OCI-LY1 (cell line): ENCODE measurements around the gene SEMA5A.

Source experiments
- H2AFZ ChIP-seq: fragments of 200-600 bp; sonication (generic), shearing (Covaris generic); 2 replicates; pipeline ENCODE4 v1.6.0; 2014; ENCODE audit warnings: antibody characterized with exemption, mild to moderate bottlenecking, low read length
- H3F3A ChIP-seq: fragments of 200-600 bp; sonication (generic), shearing (Covaris generic); 2 replicates; pipeline ENCODE4 v1.6.0; 2014; ENCODE audit warnings: mild to moderate bottlenecking, antibody characterized with exemption, low read length, moderate library complexity; ENCODE audit not compliant: insufficient read depth
- H3K27ac ChIP-seq: fragments of 200-600 bp; sonication (generic); 2 replicates; pipeline ENCODE4 v1.5.1; 2014; ENCODE audit warnings: low read length, mixed run types, mild to moderate bottlenecking, low read depth; ENCODE audit not compliant: poor library complexity, severe bottlenecking
- H3K27me3 ChIP-seq: fragments of 200-600 bp; sonication (generic); 2 replicates; pipeline ENCODE4 v1.6.0; 2014; ENCODE audit warnings: antibody characterized with exemption, mild to moderate bottlenecking, low read length, moderate library complexity; ENCODE audit not compliant: insufficient read depth
- H3K36me3 ChIP-seq: fragments of 200-600 bp; sonication (generic); 2 replicates; pipeline ENCODE4 v1.6.1; 2014; ENCODE audit warnings: mild to moderate bottlenecking, antibody characterized with exemption, low read length, moderate library complexity, mixed read lengths; ENCODE audit not compliant: insufficient read depth
- H3K4me1 ChIP-seq: fragments of 200-600 bp; sonication (generic); 2 replicates; pipeline ENCODE4 v1.5.1; 2014; ENCODE audit warnings: mild to moderate bottlenecking, low read length, moderate library complexity; ENCODE audit not compliant: insufficient read depth, severe bottlenecking
- H3K4me2 ChIP-seq: fragments of 200-600 bp; sonication (generic), shearing (Covaris generic); 2 replicates; pipeline ENCODE4 v1.6.1; 2014; ENCODE audit warnings: low read length
- H3K4me3 ChIP-seq: fragments of 200-600 bp; sonication (generic); 2 replicates; pipeline ENCODE4 v1.5.1; 2014; ENCODE audit warnings: low read length, low read depth, mild to moderate bottlenecking, mixed read lengths; ENCODE audit not compliant: poor library complexity, severe bottlenecking
- H3K79me2 ChIP-seq: fragments of 200-600 bp; shearing (Covaris generic); 2 replicates; pipeline ENCODE4 v1.6.1; 2016; ENCODE audit warnings: mixed run types, low read length, mixed read lengths; ENCODE audit not compliant: insufficient read depth
- H3K9ac ChIP-seq: fragments of 200-600 bp; sonication (generic), shearing (Covaris generic); 2 replicates; pipeline ENCODE4 v1.6.1; 2014; ENCODE audit warnings: mild to moderate bottlenecking, low read length, mixed read lengths
- H3K9me2 ChIP-seq: fragments of 200-600 bp; sonication (generic), shearing (Covaris generic); 2 replicates; pipeline ENCODE4 v1.6.1; 2014; ENCODE audit warnings: low read depth, mild to moderate bottlenecking, low read length, mixed read lengths
- H3K9me3 ChIP-seq: fragments of 200-600 bp; shearing (Covaris generic); 2 replicates; pipeline ENCODE4 v1.6.1; 2014; ENCODE audit warnings: low read length, mixed read lengths
- H4K20me1 ChIP-seq: fragments of 200-600 bp; sonication (generic), shearing (Covaris generic); 2 replicates; pipeline ENCODE4 v1.6.0; 2016; ENCODE audit warnings: mild to moderate bottlenecking, low read length; ENCODE audit not compliant: insufficient read depth
- EZH2 ChIP-seq: fragments of 200-600 bp; sonication (generic), shearing (Covaris generic); IDR thresholded peaks from 2 replicates; pipeline ENCODE4 v1.8.0; 2017; ENCODE audit warnings: borderline replicate concordance, mixed run types, mild to moderate bottlenecking, antibody characterized with exemption, low read length, moderate library complexity, mixed read lengths
- TF ChIP-seq, protein P1 (sequence below): fragments of 200-600 bp; sonication (generic), shearing (Covaris generic); IDR thresholded peaks from 2 replicates; pipeline ENCODE4 v1.5.1; 2017; ENCODE audit warnings: mild to moderate bottlenecking, antibody characterized with exemption, low read length, moderate library complexity, mixed read lengths

SEMA5A gene

DNA sequence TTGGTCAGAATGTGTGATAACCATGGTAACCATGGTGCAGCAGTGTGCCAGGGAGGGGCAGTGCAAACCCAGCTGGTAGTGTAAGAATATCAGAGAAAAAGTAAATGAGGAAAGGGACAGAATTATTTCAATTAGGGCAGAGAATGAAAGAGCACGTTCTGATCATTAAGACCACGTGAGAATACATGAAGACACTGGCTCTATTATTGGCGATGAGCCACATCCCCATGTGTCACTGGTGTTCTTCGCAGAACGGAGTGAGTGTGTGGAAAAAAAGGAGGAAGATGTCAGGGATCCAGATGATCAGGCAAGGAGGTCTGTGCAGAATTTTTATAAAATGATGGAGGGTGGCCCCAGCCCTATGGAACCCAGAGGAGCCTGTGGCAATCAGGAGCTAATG is 315.5 kb downstream of the SEMA5A start:
- no peak overlapping the region for H3K4me2 ChIP-seq
- no peaks in the 10 kb centered on the region for H3K9me2 ChIP-seq
- no peak overlapping the region for H3K27ac ChIP-seq
- H3K4me3 ChIP-seq: no peak overlapping the region
- H3K9me3 ChIP-seq: no peaks in the 10 kb centered on the region
- no peaks in the 10 kb centered on the region for H3K36me3 ChIP-seq
- H2AFZ ChIP-seq: no peak overlapping the region
- no peak overlapping the region for H3K9ac ChIP-seq
- H3F3A ChIP-seq: no peaks in the 10 kb centered on the region
- H3K27me3 ChIP-seq: no peaks in the 10 kb centered on the region
- no peaks in the 10 kb centered on the region for H3K79me2 ChIP-seq
- TF ChIP-seq, protein P1, sequence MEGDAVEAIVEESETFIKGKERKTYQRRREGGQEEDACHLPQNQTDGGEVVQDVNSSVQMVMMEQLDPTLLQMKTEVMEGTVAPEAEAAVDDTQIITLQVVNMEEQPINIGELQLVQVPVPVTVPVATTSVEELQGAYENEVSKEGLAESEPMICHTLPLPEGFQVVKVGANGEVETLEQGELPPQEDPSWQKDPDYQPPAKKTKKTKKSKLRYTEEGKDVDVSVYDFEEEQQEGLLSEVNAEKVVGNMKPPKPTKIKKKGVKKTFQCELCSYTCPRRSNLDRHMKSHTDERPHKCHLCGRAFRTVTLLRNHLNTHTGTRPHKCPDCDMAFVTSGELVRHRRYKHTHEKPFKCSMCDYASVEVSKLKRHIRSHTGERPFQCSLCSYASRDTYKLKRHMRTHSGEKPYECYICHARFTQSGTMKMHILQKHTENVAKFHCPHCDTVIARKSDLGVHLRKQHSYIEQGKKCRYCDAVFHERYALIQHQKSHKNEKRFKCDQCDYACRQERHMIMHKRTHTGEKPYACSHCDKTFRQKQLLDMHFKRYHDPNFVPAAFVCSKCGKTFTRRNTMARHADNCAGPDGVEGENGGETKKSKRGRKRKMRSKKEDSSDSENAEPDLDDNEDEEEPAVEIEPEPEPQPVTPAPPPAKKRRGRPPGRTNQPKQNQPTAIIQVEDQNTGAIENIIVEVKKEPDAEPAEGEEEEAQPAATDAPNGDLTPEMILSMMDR: no peak
- TF ChIP-seq EZH2: no peak
- H3K4me1 ChIP-seq: no peaks in the 10 kb centered on the region
- H4K20me1 ChIP-seq: no peaks in the 10 kb centered on the region

DNA sequence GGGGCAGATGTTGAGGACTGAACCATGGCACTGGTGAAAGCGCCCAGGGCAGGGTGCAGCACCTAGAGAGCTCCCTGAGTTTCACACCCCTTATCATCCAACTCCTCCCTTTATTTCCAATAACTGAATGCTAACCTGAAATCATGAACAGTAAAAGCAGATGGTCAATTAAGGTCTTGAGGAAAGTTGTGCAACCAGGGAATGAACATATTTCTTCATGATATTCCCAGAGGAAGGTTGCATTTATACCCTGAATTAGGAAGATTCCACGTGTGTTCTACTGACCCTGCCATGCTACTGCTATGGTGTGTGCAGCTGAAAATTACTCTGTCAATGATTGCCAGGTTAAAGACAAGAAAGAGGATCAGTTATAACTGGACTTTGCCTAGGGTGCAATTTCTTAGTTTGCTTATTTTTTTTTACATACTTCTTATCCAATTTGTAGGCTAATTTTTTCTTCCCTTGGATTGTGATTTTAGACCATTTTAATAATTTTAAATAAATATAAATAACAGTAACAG is 319.8 kb downstream of the SEMA5A start:
- Histone ChIP-seq H3K9me2 (no peaks in the 10 kb centered on the region), H2AFZ (no peak overlapping the region), H3K9me3 (no peaks in the 10 kb centered on the region), H3K4me2 (no peak overlapping the region), H3K9ac (no peak overlapping the region), H3K4me3 (no peak overlapping the region), H4K20me1 (no peaks in the 10 kb centered on the region), H3K27ac (no peak overlapping the region), H3F3A (no peaks in the 10 kb centered on the region), H3K36me3 (no peaks in the 10 kb centered on the region), H3K79me2 (no peaks in the 10 kb centered on the region), H3K27me3 (no peaks in the 10 kb centered on the region), H3K4me1 (no peaks in the 10 kb centered on the region)
- no peak for TF ChIP-seq EZH2
- TF ChIP-seq, protein P1: no peak

DNA sequence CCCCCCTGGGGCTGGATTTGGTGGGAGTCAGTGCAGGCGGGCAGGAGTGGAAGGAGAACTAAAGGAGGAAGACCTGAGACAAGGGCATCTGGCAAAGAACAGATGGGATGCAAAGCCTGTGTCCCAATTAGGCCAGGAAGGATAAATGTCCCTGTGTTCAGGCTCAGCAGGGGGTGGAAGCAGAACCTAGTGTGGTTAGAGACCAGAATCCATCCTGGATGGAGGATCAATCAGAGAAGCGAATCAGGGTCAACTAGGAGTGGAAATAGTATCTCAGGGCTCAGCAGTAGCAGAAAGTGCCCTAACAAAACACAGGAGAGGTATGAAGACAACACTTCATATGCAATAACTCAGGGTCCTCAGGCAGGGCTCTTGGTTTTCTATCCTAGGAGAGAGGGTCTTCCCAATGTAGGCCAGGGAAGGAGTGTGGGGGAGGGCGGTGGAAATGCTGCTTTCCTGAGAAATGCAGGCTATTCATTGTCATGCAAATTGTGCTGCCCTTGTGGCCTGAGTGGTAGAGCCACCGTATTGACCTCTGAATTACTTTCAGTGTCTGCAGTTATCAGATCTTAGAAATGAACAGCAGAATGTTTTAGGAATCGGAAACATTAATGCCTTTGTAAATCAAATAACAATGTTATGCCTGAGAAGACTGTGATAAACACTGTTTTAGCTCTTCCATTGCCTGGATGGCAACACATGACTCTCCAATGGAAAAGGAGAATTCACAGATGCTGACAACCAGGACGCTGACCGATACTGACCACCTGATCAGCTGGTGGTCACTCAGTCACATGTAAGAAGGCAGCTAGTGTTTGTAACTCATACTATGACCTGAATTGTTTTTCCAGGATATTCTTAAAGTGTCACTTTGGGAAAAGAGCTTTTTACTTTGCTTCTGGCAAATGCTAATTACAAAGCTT is 323.6 kb downstream of the SEMA5A start:
- Histone ChIP-seq H3K27me3 (no peaks in the 10 kb centered on the region), H3K4me1 (no peaks in the 10 kb centered on the region), H3K9me2 (no peaks in the 10 kb centered on the region), H2AFZ (no peak overlapping the region), H3F3A (no peaks in the 10 kb centered on the region), H3K9me3 (no peaks in the 10 kb centered on the region), H3K27ac (no peak overlapping the region), H3K79me2 (no peaks in the 10 kb centered on the region), H3K4me2 (no peak overlapping the region), H3K36me3 (no peaks in the 10 kb centered on the region), H3K9ac (no peak overlapping the region), H4K20me1 (no peaks in the 10 kb centered on the region), H3K4me3 (no peak overlapping the region)
- no peak for TF ChIP-seq EZH2
- TF ChIP-seq, protein P1: no peak
